ENCODE data around the gene FCN3. TPM values are rescaled to one million over a fixed set of nuclear protein-coding genes. Genes with fewer than 3 reads are reported as not detected.

Gene FCN3
- total and polyA plus RNA-seq, 4 experiments from 2014 or later: not detected

- Histone ChIP-seq H3K4me1 (ENCODE audit: insufficient read depth, low read length) (peaks cover 47% of the 10 kb centered on the region), H3K4me3 (ENCODE audit: low read length in 2 of 2) (no peak overlapping the region), H3K36me3 (ENCODE audit: insufficient read depth, low read length) (peaks cover 4% of the 10 kb centered on the region), H3K9me3 (ENCODE audit: control insufficient read depth in 1 of 2, low read length in 2 of 2) (no peaks in the 10 kb centered on the region), H3K27me3 (ENCODE audit: insufficient read depth, low read length) (no peaks in the 10 kb centered on the region), H3K27ac (ENCODE audit: low read depth, low read length) (no peak overlapping the region)
- no peak for DNase-seq
- H3K27me3 Mint-ChIP-seq: no peaks in the 10 kb centered on the region
- peaks cover 0 to 2% (median 0%) of the 10 kb centered on the region in 8 donors for H3K9me3 Mint-ChIP-seq
- POLR2A ChIA-PET (ENCODE audit: partially characterized antibody): interaction anchor here (0.5 to 15.5 kb wide), 3 partner anchors 11 to 43 kb away, joined by 3 to 202 read pairs (median 3); partner anchors contain the start of genes MAP3K6 and SYTL1
- H3K27ac Mint-ChIP-seq: peak overlapping the region in 5 of 7 donors; percentile 66 to 93 (median 79)
- peaks cover 0 to 14% of the 10 kb centered on the region in 2 donors for H3K36me3 Mint-ChIP-seq
- H3K4me1 Mint-ChIP-seq: peaks cover 18 to 51% (median 40%) of the 10 kb centered on the region in 4 donors
- CTCF ChIA-PET (ENCODE audit: partially characterized antibody): interaction anchor here (1.4 to 9.0 kb wide), 9 partner anchors 10 to 314 kb away, joined by 3 to 105 read pairs (median 23); partner anchors contain the start of genes MAP3K6 and SYTL1
- peak overlapping the region in 7 of 8 donors; percentile 34 to 84 (median 65) for H3K4me3 Mint-ChIP-seq
- intact Hi-C loops (cut with micrococcal nuclease): no loop called here
Measured at GRCh38 chr1:27355683-27356082, 18.9 kb downstream of the FCN3 start.

- Mint-ChIP-seq H3K36me3 (peaks cover 0 to 14% of the 10 kb centered on the region in 2 donors), H3K4me3 (no peak overlapping the region), H3K9me3 (no peaks in the 10 kb centered on the region), H3K4me1 (peaks cover 6 to 40% (median 23%) of the 10 kb centered on the region in 4 donors), H3K27me3 (no peaks in the 10 kb centered on the region), H3K27ac (peak overlapping the region in 5 of 7 donors; percentile 28 to 77 (median 51))
- H3K4me1 ChIP-seq (ENCODE audit: insufficient read depth, low read length): peaks cover 37% of the 10 kb centered on the region
- ChIA-PET CTCF (ENCODE audit: partially characterized antibody) (interaction anchor here (0.7 to 9.0 kb wide), 7 partner anchors 11 to 57 kb away, joined by 4 to 105 read pairs (median 23); partner anchors contain the start of genes MAP3K6 and SYTL1), POLR2A (ENCODE audit: partially characterized antibody) (interaction anchor here (2.4 to 15.5 kb wide), 2 partner anchors 10 to 12 kb away, joined by 11 to 202 read pairs; partner anchors contain the start of genes MAP3K6 and SYTL1)
- no peaks in the 10 kb centered on the region for H3K9me3 ChIP-seq (ENCODE audit: control insufficient read depth in 1 of 2, low read length in 2 of 2)
- intact Hi-C loops (cut with micrococcal nuclease): no loop called here
- H3K27ac ChIP-seq (ENCODE audit: low read depth, low read length): no peak overlapping the region
- no peaks in the 10 kb centered on the region for H3K27me3 ChIP-seq (ENCODE audit: insufficient read depth, low read length)
- H3K4me3 ChIP-seq (ENCODE audit: low read length in 2 of 2): no peak overlapping the region
- DNase-seq: no peak
- peaks cover 10% of the 10 kb centered on the region for H3K36me3 ChIP-seq (ENCODE audit: insufficient read depth, low read length)
Measured at GRCh38 chr1:27353629-27354028, 21.0 kb downstream of the FCN3 start.

GRCh38 chr1:27353166-27353565 is 21.5 kb downstream of the FCN3 start:
- peak overlapping the region in 2 of 7 donors; percentile 40 to 47 for H3K27ac Mint-ChIP-seq
- H3K4me3 Mint-ChIP-seq: no peak overlapping the region
- POLR2A ChIA-PET (ENCODE audit: partially characterized antibody): interaction anchor here (2.4 to 15.5 kb wide), 2 partner anchors 10 to 12 kb away, joined by 11 to 202 read pairs; partner anchors contain the start of genes MAP3K6 and SYTL1
- peaks cover 0 to 14% of the 10 kb centered on the region in 2 donors for H3K36me3 Mint-ChIP-seq
- CTCF ChIA-PET (ENCODE audit: partially characterized antibody): interaction anchor here (2.1 to 9.0 kb wide), 3 partner anchors 13 to 56 kb away, joined by 5 to 63 read pairs (median 39); partner anchors contain the start of gene MAP3K6
- DNase-seq: no peak
- Histone ChIP-seq H3K27ac (ENCODE audit: low read depth, low read length) (no peak overlapping the region), H3K27me3 (ENCODE audit: insufficient read depth, low read length) (no peaks in the 10 kb centered on the region), H3K9me3 (ENCODE audit: control insufficient read depth in 1 of 2, low read length in 2 of 2) (no peaks in the 10 kb centered on the region), H3K36me3 (ENCODE audit: insufficient read depth, low read length) (peaks cover 10% of the 10 kb centered on the region), H3K4me3 (ENCODE audit: low read length in 2 of 2) (no peak overlapping the region), H3K4me1 (ENCODE audit: insufficient read depth, low read length) (peaks cover 37% of the 10 kb centered on the region)
- H3K9me3 Mint-ChIP-seq: no peaks in the 10 kb centered on the region
- H3K4me1 Mint-ChIP-seq: peaks cover 6 to 36% (median 22%) of the 10 kb centered on the region in 4 donors
- H3K27me3 Mint-ChIP-seq: no peaks in the 10 kb centered on the region
- intact Hi-C loops (cut with micrococcal nuclease): no loop called here

GRCh38 chr1:27351541-27352107 is 23.0 kb downstream of the FCN3 start:
- H3K27ac Mint-ChIP-seq: peak overlapping the region in 2 of 7 donors; percentile 13 to 22
- POLR2A ChIA-PET (ENCODE audit: partially characterized antibody): interaction anchor here (3.9 to 15.5 kb wide), 2 partner anchors 8 to 14 kb away, joined by 15 to 202 read pairs; partner anchors contain the start of genes MAP3K6 and SYTL1
- DNase-seq: no peak
- Histone ChIP-seq H3K36me3 (ENCODE audit: insufficient read depth, low read length) (peaks cover 10% of the 10 kb centered on the region), H3K9me3 (ENCODE audit: control insufficient read depth in 1 of 2, low read length in 2 of 2) (no peaks in the 10 kb centered on the region), H3K27ac (ENCODE audit: low read depth, low read length) (no peak overlapping the region), H3K4me1 (ENCODE audit: insufficient read depth, low read length) (peaks cover 29% of the 10 kb centered on the region), H3K27me3 (ENCODE audit: insufficient read depth, low read length) (no peaks in the 10 kb centered on the region), H3K4me3 (ENCODE audit: low read length in 2 of 2) (no peak overlapping the region)
- no peak overlapping the region for H3K4me3 Mint-ChIP-seq
- H3K27me3 Mint-ChIP-seq: no peaks in the 10 kb centered on the region
- no peaks in the 10 kb centered on the region for H3K9me3 Mint-ChIP-seq
- CTCF ChIA-PET (ENCODE audit: partially characterized antibody): interaction anchor here (9.0 kb wide), 1 partner anchor 18 kb away, joined by 63 read pairs; no protein-coding TSS in a partner anchor
- intact Hi-C loops (cut with micrococcal nuclease): no loop called here
- H3K4me1 Mint-ChIP-seq: peaks cover 10 to 25% (median 13%) of the 10 kb centered on the region in 4 donors
- peaks cover 8 to 25% of the 10 kb centered on the region in 2 donors for H3K36me3 Mint-ChIP-seq

GRCh38 chr1:27350663-27351540 is 23.7 kb downstream of the FCN3 start:
- Mint-ChIP-seq H3K27me3 (no peaks in the 10 kb centered on the region), H3K36me3 (peaks cover 12 to 30% of the 10 kb centered on the region in 2 donors), H3K4me3 (no peak overlapping the region), H3K9me3 (no peaks in the 10 kb centered on the region), H3K27ac (no peak overlapping the region), H3K4me1 (peaks cover 12 to 23% (median 13%) of the 10 kb centered on the region in 4 donors)
- Histone ChIP-seq H3K36me3 (ENCODE audit: insufficient read depth, low read length) (peaks cover 15% of the 10 kb centered on the region), H3K9me3 (ENCODE audit: control insufficient read depth in 1 of 2, low read length in 2 of 2) (no peaks in the 10 kb centered on the region), H3K4me3 (ENCODE audit: low read length in 2 of 2) (no peak overlapping the region), H3K27me3 (ENCODE audit: insufficient read depth, low read length) (no peaks in the 10 kb centered on the region), H3K4me1 (ENCODE audit: insufficient read depth, low read length) (peaks cover 26% of the 10 kb centered on the region), H3K27ac (ENCODE audit: low read depth, low read length) (no peak overlapping the region)
- CTCF ChIA-PET (ENCODE audit: partially characterized antibody): interaction anchor here (1.2 to 2.5 kb wide), 2 partner anchors 18 to 24 kb away, joined by 3 to 13 read pairs; no protein-coding TSS in a partner anchor
- POLR2A ChIA-PET (ENCODE audit: partially characterized antibody): interaction anchor here (3.9 to 15.5 kb wide), 2 partner anchors 8 to 15 kb away, joined by 15 to 202 read pairs; partner anchors contain the start of genes MAP3K6 and SYTL1
- no peak for DNase-seq
- intact Hi-C loops (cut with micrococcal nuclease): no loop called here

GRCh38 chr1:27349784-27350662 is 24.6 kb downstream of the FCN3 start:
- POLR2A ChIA-PET (ENCODE audit: partially characterized antibody): interaction anchor here (2.2 to 15.5 kb wide), 3 partner anchors 7 to 16 kb away, joined by 15 to 202 read pairs (median 21); partner anchors contain the start of genes MAP3K6 and SYTL1
- DNase-seq: no peak
- Histone ChIP-seq H3K4me3 (ENCODE audit: low read length in 2 of 2) (no peak overlapping the region), H3K4me1 (ENCODE audit: insufficient read depth, low read length) (peaks cover 26% of the 10 kb centered on the region), H3K36me3 (ENCODE audit: insufficient read depth, low read length) (peaks cover 22% of the 10 kb centered on the region), H3K27me3 (ENCODE audit: insufficient read depth, low read length) (no peaks in the 10 kb centered on the region), H3K9me3 (ENCODE audit: control insufficient read depth in 1 of 2, low read length in 2 of 2) (no peaks in the 10 kb centered on the region), H3K27ac (ENCODE audit: low read depth, low read length) (no peak overlapping the region)
- Mint-ChIP-seq H3K27me3 (no peaks in the 10 kb centered on the region), H3K9me3 (no peaks in the 10 kb centered on the region), H3K4me3 (no peak overlapping the region), H3K27ac (no peak overlapping the region), H3K36me3 (peaks cover 16 to 33% of the 10 kb centered on the region in 2 donors), H3K4me1 (peaks cover 7 to 24% (median 9%) of the 10 kb centered on the region in 4 donors)
- intact Hi-C loops (cut with micrococcal nuclease): loop anchor here (1.0 kb wide), 1 partner anchor 9 kb away; no protein-coding TSS in a partner anchor
- CTCF ChIA-PET (ENCODE audit: partially characterized antibody): interaction anchor here (0.9 to 2.5 kb wide), 4 partner anchors 7 to 24 kb away, joined by 3 to 13 read pairs (median 6); partner anchors contain the start of gene SYTL1

Data from CD4-positive, alpha-beta memory T cell (primary cell).